GM23248 (cell line): Measurements from ENCODE around the gene TMEM72.

Source experiments
- EZH2 ChIP-seq: fragments of 200-600 bp; sonication (generic); IDR thresholded peaks from 2 replicates; pipeline ENCODE4 v1.6.1; 2018; ENCODE audit warnings: antibody characterized with exemption, mild to moderate bottlenecking; ENCODE audit not compliant: insufficient read depth, poor library complexity, severe bottlenecking
- EZH2phosphoT487 ChIP-seq: fragments of 200-600 bp; sonication (generic); IDR thresholded peaks from 2 replicates; pipeline ENCODE4 v1.6.1; 2018; ENCODE audit warnings: antibody characterized with exemption, moderate library complexity, mild to moderate bottlenecking, low read depth; ENCODE audit not compliant: insufficient read depth

- TF ChIP-seq EZH2phosphoT487 (no peak), EZH2 (no peak)
Measured at GRCh38 chr10:44966129-44966815, 55.1 kb downstream of the TMEM72 start.
